Left colon (tissue), 2 donors: Measurements from ENCODE around the gene YEATS2. TPM values are rescaled to one million over a fixed set of nuclear protein-coding genes. Genes with fewer than 3 reads are reported as not detected.
"Not testable (repeated sequence)": the region's sequence is repeated elsewhere in the genome, so short reads cannot be mapped to it uniquely, and the experiment has no call there.

Experiments
- ATAC-seq: fragments of 200-7000 bp; cut with Tn5 transposase; one replicate; pipeline ENCODE4 v1.9.1; 2020; ENCODE audit warnings: mild to moderate bottlenecking, moderate library complexity
- DNase-seq, 2 donors: peaks; one replicate each; pipeline ENCODE4 v3.0.0-alpha.2; 2020
- intact Hi-C, 2 donors: fragments of 100-400 bp; cut with DNase I in 1 of 2; cut with micrococcal nuclease in 1 of 2; formaldehyde crosslinking; loops; one replicate each; pipeline versions ENCODE4 v1.11.2 to v1.14.0; 2022; cut with DNase I, micrococcal nuclease
- long read RNA-seq: library from polyadenylated mRNA; unstranded; transcript quantifications from one replicate; pipeline ENCODE4 v2.0.0, GENCODE V29; 2021
- total RNA-seq, 2 donors: library from RNA; stranded (reverse); fragmentation: NEBNext Ultra II Directional; extraction: Animal tissue kit (Norgen Biotek cat#: 25700); gene quantifications; one replicate each; pipeline ENCODE4 v1.2.1, GENCODE V29; 2021
- donor health status: DM: no; HTN: no; CAD: no.
- donor health status: DM: yes; HTN: yes; CAD: no.

Gene YEATS2
- total RNA-seq: 10 to 100 TPM; 14.1 to 15.0 TPM
- long read RNA-seq, partial matches to known transcripts: 2 of 4 reads
- long read RNA-seq, other reads (novel, unspliced or antisense): 2 of 4 reads

- DNase-seq (peak; percentile 55 to 71), ATAC-seq (peak; percentile 91)
- intact Hi-C loops: no loop called here
These were observed at the start of gene YEATS2 for GRCh38 chr3:183697610-183698317. YEATS2 (plus strand) TSS chr3:183697797; CDS start chr3:183715163, 17,366 bp downstream.

GRCh38 chr3:183650554-183650953, 47.0 kb upstream of the YEATS2 start:
- DNase-seq (no peak), ATAC-seq (no peak)
- intact Hi-C loops: no loop called here

- intact Hi-C loops: no loop called here
- DNase-seq: no peak
These were observed 44.2 kb upstream of the YEATS2 start for GRCh38 chr3:183653209-183654064.

GRCh38 chr3:183654727-183655126, 42.9 kb upstream of the YEATS2 start:
- DNase-seq (no peak), ATAC-seq (no peak)
- intact Hi-C loops: no loop called here

More at GRCh38 chr3:183653209-183654064, 44.2 kb upstream of the YEATS2 start:
- ATAC-seq: no peak

- intact Hi-C loops: no loop called here
- DNase-seq: no peak
- no peak for ATAC-seq
These were observed 35.5 kb upstream of the YEATS2 start for GRCh38 chr3:183662099-183662498.

- intact Hi-C loops: no loop called here
- no peak for DNase-seq
- no peak for ATAC-seq
These were observed 32.6 kb upstream of the YEATS2 start for GRCh38 chr3:183664913-183665381.

- intact Hi-C loops: no loop called here
- ATAC-seq (no peak), DNase-seq (no peak)
These were observed 17.5 kb upstream of the YEATS2 start for GRCh38 chr3:183680061-183680460.

- ATAC-seq (no peak), DNase-seq (no peak)
- intact Hi-C loops: no loop called here
These were observed 9.9 kb upstream of the YEATS2 start for GRCh38 chr3:183687705-183688104.

GRCh38 chr3:183688874-183689273, 8.7 kb upstream of the YEATS2 start:
- DNase-seq: no peak
- no peak for ATAC-seq
- intact Hi-C loops: no loop called here

- intact Hi-C loops, DNase-seq, ATAC-seq: not testable (repeated sequence)
These were observed 8.0 kb upstream of the YEATS2 start for GRCh38 chr3:183689621-183690020.

- DNase-seq (no peak), ATAC-seq (no peak)
- intact Hi-C loops: no loop called here
These were observed 7.1 kb upstream of the YEATS2 start for GRCh38 chr3:183690402-183690995.

- ATAC-seq: no peak
- intact Hi-C loops: no loop called here
- no peak for DNase-seq
These were observed 5.2 kb upstream of the YEATS2 start for GRCh38 chr3:183692436-183692835.

GRCh38 chr3:183695569-183696364, 1.8 kb upstream of the YEATS2 start:
- intact Hi-C loops: no loop called here
- ATAC-seq: no peak

GRCh38 chr3:183697123-183697609, 431 bp upstream of the YEATS2 start:
- ATAC-seq (no peak), DNase-seq (no peak)
- intact Hi-C loops: no loop called here

More at GRCh38 chr3:183695569-183696364, 1.8 kb upstream of the YEATS2 start:
- DNase-seq: no peak

- peak; percentile 58 for ATAC-seq
- intact Hi-C loops: no loop called here
- peak in 1 of 2 donors; percentile 46 for DNase-seq
These were observed 738 bp downstream of the YEATS2 start for GRCh38 chr3:183698318-183698751.

- DNase-seq (peak in 1 of 2 donors; percentile 18), ATAC-seq (peak; percentile 28)
- intact Hi-C loops: no loop called here
These were observed 1.2 kb downstream of the YEATS2 start for GRCh38 chr3:183698756-183699155.

GRCh38 chr3:183699238-183699947, 1.8 kb downstream of the YEATS2 start:
- ATAC-seq: peak; percentile 55
- DNase-seq: peak; percentile 35 to 56
- intact Hi-C loops: no loop called here

GRCh38 chr3:183701744-183702143, 4.1 kb downstream of the YEATS2 start:
- DNase-seq (no peak), ATAC-seq (no peak)
- intact Hi-C loops: no loop called here
